ENCODE measurements around the gene MSMB.
"Not testable (repeated sequence)": the region's sequence is repeated elsewhere in the genome, so short reads cannot be mapped to it uniquely, and the experiment has no call there.

MSMB gene

GRCh38 chr10:46069771-46070463 is 23.8 kb upstream of the MSMB start:
- no peak for DNase-seq (ENCODE audit: low read depth)
- no peak for TF ChIP-seq CTCF (conservative IDR thresholded peaks at IDR 0.05; ENCODE audit: low read depth, low read length)
- H3K4me3 ChIP-seq (ENCODE audit: low read length): no peak overlapping the region

GRCh38 chr10:46068905-46069304 is 22.8 kb upstream of the MSMB start:
- no peak overlapping the region for H3K4me3 ChIP-seq (ENCODE audit: low read length)
- no peak for DNase-seq (ENCODE audit: low read depth)
- TF ChIP-seq CTCF (conservative IDR thresholded peaks at IDR 0.05; ENCODE audit: low read depth, low read length): no peak

GRCh38 chr10:46068117-46068516 is 22.0 kb upstream of the MSMB start:
- no peak for DNase-seq (ENCODE audit: low read depth)
- H3K4me3 ChIP-seq (ENCODE audit: low read length): no peak overlapping the region
- TF ChIP-seq CTCF (conservative IDR thresholded peaks at IDR 0.05; ENCODE audit: low read depth, low read length): no peak

GRCh38 chr10:46064269-46064817 is 18.3 kb upstream of the MSMB start:
- no peak for DNase-seq (ENCODE audit: low read depth)
- no peak for TF ChIP-seq CTCF (conservative IDR thresholded peaks at IDR 0.05; ENCODE audit: low read depth, low read length)
- H3K4me3 ChIP-seq (ENCODE audit: low read length): no peak overlapping the region

- DNase-seq (ENCODE audit: low read depth): no peak
- no peak overlapping the region for H3K4me3 ChIP-seq (ENCODE audit: low read length)
- no peak for TF ChIP-seq CTCF (conservative IDR thresholded peaks at IDR 0.05; ENCODE audit: low read depth, low read length)
Measured at GRCh38 chr10:46062723-46063428, 16.8 kb upstream of the MSMB start.

- DNase-seq (ENCODE audit: low read depth): no peak
- TF ChIP-seq CTCF (conservative IDR thresholded peaks at IDR 0.05; ENCODE audit: low read depth, low read length): no peak
- no peak overlapping the region for H3K4me3 ChIP-seq (ENCODE audit: low read length)
Measured at GRCh38 chr10:46060706-46061105, 14.6 kb upstream of the MSMB start.

GRCh38 chr10:46057927-46058326 is 11.9 kb upstream of the MSMB start:
- not testable (repeated sequence) for H3K4me3 ChIP-seq (ENCODE audit: low read length); DNase-seq (ENCODE audit: low read depth)
